ENCODE measurements around the gene SHC2.
A peak's percentile ranks its signal among the peaks of the same experiment; 100 is the strongest.
"Not testable (repeated sequence)": the region's sequence is repeated elsewhere in the genome, so short reads cannot be mapped to it uniquely, and the experiment has no call there.

The SHC2 gene

GRCh38 chr19:412356-413355, 48.2 kb downstream of the SHC2 start:
- ATAC-seq (replicated peaks) = no peak
- no peaks in the 10 kb centered on the region for H3K9me3 Mint-ChIP-seq

GRCh38 chr19:411723-412355, 49.0 kb downstream of the SHC2 start:
- no peak overlapping the region for H3K27ac Mint-ChIP-seq
- no peaks in the 10 kb centered on the region for H3K9me3 Mint-ChIP-seq
- no peaks in the 10 kb centered on the region for H3K36me3 Mint-ChIP-seq (ENCODE audit: insufficient read depth)
- DNase-seq (no peak), ATAC-seq (replicated peaks) (no peak)
- no peak overlapping the region for H3K4me3 Mint-ChIP-seq
- peaks cover 5 to 6% of the 10 kb centered on the region in 2 donors for H3K4me1 Mint-ChIP-seq (ENCODE audit: low read depth in 2 of 2)
- H3K27me3 Mint-ChIP-seq = peaks cover 9 to 13% of the 10 kb centered on the region in 2 donors

More at GRCh38 chr19:412356-413355, 48.2 kb downstream of the SHC2 start:
- Mint-ChIP-seq H3K27ac (no peak overlapping the region), H3K36me3 (ENCODE audit: insufficient read depth) (no peaks in the 10 kb centered on the region), H3K4me1 (ENCODE audit: low read depth in 2 of 2) (peaks cover 5 to 6% of the 10 kb centered on the region in 2 donors), H3K27me3 (peaks cover 9 to 13% of the 10 kb centered on the region in 2 donors), H3K4me3 (no peak overlapping the region)
- no peak for DNase-seq

GRCh38 chr19:411121-411722, 49.6 kb downstream of the SHC2 start:
- not testable (repeated sequence) for H3K36me3 Mint-ChIP-seq (ENCODE audit: insufficient read depth); DNase-seq; H3K4me1 Mint-ChIP-seq (ENCODE audit: low read depth in 2 of 2); H3K4me3 Mint-ChIP-seq; H3K9me3 Mint-ChIP-seq; H3K27ac Mint-ChIP-seq; ATAC-seq (replicated peaks)
- peaks cover 9 to 13% of the 10 kb centered on the region in 2 donors for H3K27me3 Mint-ChIP-seq

GRCh38 chr19:410243-410781, 50.5 kb downstream of the SHC2 start:
- Mint-ChIP-seq H3K27me3 (peaks cover 9 to 19% of the 10 kb centered on the region in 2 donors), H3K4me3 (no peak overlapping the region), H3K36me3 (ENCODE audit: insufficient read depth) (no peaks in the 10 kb centered on the region), H3K27ac (no peak overlapping the region), H3K4me1 (ENCODE audit: low read depth in 2 of 2) (peaks cover 5 to 6% of the 10 kb centered on the region in 2 donors), H3K9me3 (no peaks in the 10 kb centered on the region)
- ATAC-seq (replicated peaks) = no peak
- no peak for DNase-seq

GRCh38 chr19:409516-410242, 51.2 kb downstream of the SHC2 start:
- H3K9me3 Mint-ChIP-seq = no peaks in the 10 kb centered on the region
- peaks cover 9 to 22% of the 10 kb centered on the region in 2 donors for H3K27me3 Mint-ChIP-seq
- DNase-seq (no peak), ATAC-seq (replicated peaks) (peak; percentile 29)
- H3K27ac Mint-ChIP-seq = peak overlapping the region in 1 of 2 donors; percentile 44
- peaks cover 5 to 6% of the 10 kb centered on the region in 2 donors for H3K4me1 Mint-ChIP-seq (ENCODE audit: low read depth in 2 of 2)
- H3K36me3 Mint-ChIP-seq (ENCODE audit: insufficient read depth) = no peaks in the 10 kb centered on the region
- H3K4me3 Mint-ChIP-seq = peak overlapping the region; percentile 76 to 83

GRCh38 chr19:408902-409515, 51.8 kb downstream of the SHC2 start, which contains the start of gene C2CD4C:
Gene C2CD4C (minus strand): TSS chr19:409147. CDS start chr19:408361, 786 bp downstream.
- Mint-ChIP-seq H3K27ac (peak within 1 kb of the TSS in 1 of 2 donors; percentile 44), H3K9me3 (no peaks in the 10 kb centered on the region), H3K4me3 (peak within 1 kb of the TSS; percentile 76 to 83), H3K4me1 (ENCODE audit: low read depth in 2 of 2) (peaks cover 5 to 6% of the 10 kb centered on the region in 2 donors), H3K36me3 (ENCODE audit: insufficient read depth) (no peaks in the 10 kb centered on the region), H3K27me3 (peaks cover 9 to 22% of the 10 kb centered on the region in 2 donors)
- DNase-seq (peak in 1 of 3 experiments; percentile 18), ATAC-seq (replicated peaks) (peak; percentile 56)

- Mint-ChIP-seq H3K27ac (no peak overlapping the region), H3K27me3 (peaks cover 12 to 26% of the 10 kb centered on the region in 2 donors), H3K9me3 (no peaks in the 10 kb centered on the region), H3K4me1 (ENCODE audit: low read depth in 2 of 2) (peaks cover 5 to 6% of the 10 kb centered on the region in 2 donors), H3K36me3 (ENCODE audit: insufficient read depth) (no peaks in the 10 kb centered on the region), H3K4me3 (peak overlapping the region; percentile 8 to 12)
- ATAC-seq (replicated peaks) (no peak), DNase-seq (no peak)
Observed at GRCh38 chr19:408441-408901, 52.4 kb downstream of the SHC2 start.

GRCh38 chr19:407511-408440, 53.1 kb downstream of the SHC2 start:
- Mint-ChIP-seq H3K4me1 (ENCODE audit: low read depth in 2 of 2) (peaks cover 5 to 6% of the 10 kb centered on the region in 2 donors), H3K36me3 (ENCODE audit: insufficient read depth) (no peaks in the 10 kb centered on the region), H3K4me3 (peak overlapping the region; percentile 8 to 12), H3K9me3 (no peaks in the 10 kb centered on the region), H3K27me3 (peaks cover 17 to 33% of the 10 kb centered on the region in 2 donors), H3K27ac (no peak overlapping the region)
- DNase-seq (no peak), ATAC-seq (replicated peaks) (no peak)

GRCh38 chr19:406971-407510, 53.8 kb downstream of the SHC2 start:
- H3K36me3 Mint-ChIP-seq (ENCODE audit: insufficient read depth) = no peaks in the 10 kb centered on the region
- DNase-seq = no peak
- H3K4me1 Mint-ChIP-seq (ENCODE audit: low read depth in 2 of 2) = peaks cover 5 to 6% of the 10 kb centered on the region in 2 donors
- no peak for ATAC-seq (replicated peaks)
- H3K4me3 Mint-ChIP-seq = no peak overlapping the region
- H3K27me3 Mint-ChIP-seq = peaks cover 17 to 35% of the 10 kb centered on the region in 2 donors
- no peak overlapping the region for H3K27ac Mint-ChIP-seq
- no peaks in the 10 kb centered on the region for H3K9me3 Mint-ChIP-seq

GRCh38 chr19:406135-406781, 54.6 kb downstream of the SHC2 start:
- Mint-ChIP-seq H3K4me3 (no peak overlapping the region), H3K27ac (no peak overlapping the region), H3K4me1 (ENCODE audit: low read depth in 2 of 2) (peaks cover 5 to 6% of the 10 kb centered on the region in 2 donors), H3K27me3 (peaks cover 17 to 37% of the 10 kb centered on the region in 2 donors), H3K36me3 (ENCODE audit: insufficient read depth) (no peaks in the 10 kb centered on the region), H3K9me3 (no peaks in the 10 kb centered on the region)
- no peak for ATAC-seq (replicated peaks)
- no peak for DNase-seq

All from effector memory CD8-positive, alpha-beta T cell (primary cell).